H9 (cell line): Measurements from ENCODE around the gene RPL15. TPM values are rescaled to one million over a fixed set of nuclear protein-coding genes. Genes with fewer than 3 reads are reported as not detected.
"Not testable (repeated sequence)": the region's sequence is repeated elsewhere in the genome, so short reads cannot be mapped to it uniquely, and the experiment has no call there.

ENCODE experiments used
- DNase-seq: peaks from one replicate; pipeline ENCODE4 v3.0.0-alpha.2; 2017
- H2AFZ ChIP-seq: one replicate; pipeline ENCODE4 v1.6.1; 2013; ENCODE audit warnings: mild to moderate bottlenecking, low read length, control low read depth, moderate library complexity
- H2AK5ac ChIP-seq: 2 replicates; pipeline ENCODE4 v1.6.1; 2013; ENCODE audit warnings: low read length, control low read depth, mixed read lengths; ENCODE audit not compliant: insufficient read length
- H2BK120ac ChIP-seq: one replicate; pipeline ENCODE4 v1.6.1; 2013; ENCODE audit warnings: low read depth, mild to moderate bottlenecking, low read length, control low read depth, inconsistent platforms; ENCODE audit not compliant: poor library complexity, severe bottlenecking
- H2BK12ac ChIP-seq: 2 replicates; pipeline ENCODE4 v1.6.1; 2013; ENCODE audit warnings: low read length, control low read depth, mixed read lengths, low read depth; ENCODE audit not compliant: insufficient read length
- H2BK15ac ChIP-seq: 2 replicates; pipeline ENCODE4 v1.6.1; 2013; ENCODE audit warnings: low read depth, low read length, control low read depth
- H2BK20ac ChIP-seq: one replicate; pipeline ENCODE4 v1.6.1; 2013; ENCODE audit warnings: low read depth, mild to moderate bottlenecking, low read length, control low read depth, inconsistent platforms; ENCODE audit not compliant: poor library complexity, severe bottlenecking
- H2BK5ac ChIP-seq: 2 replicates; pipeline ENCODE4 v1.6.1; 2013; ENCODE audit warnings: low read length, control low read depth, mixed read lengths; ENCODE audit not compliant: insufficient read length
- H3K14ac ChIP-seq: 2 replicates; pipeline ENCODE4 v1.6.1; 2013; ENCODE audit warnings: low read length, control low read depth; ENCODE audit not compliant: insufficient read depth
- H3K18ac ChIP-seq: 2 replicates; pipeline ENCODE4 v1.6.1; 2013; ENCODE audit warnings: low read depth, mild to moderate bottlenecking, mixed read lengths, low read length, control low read depth; ENCODE audit not compliant: insufficient read length
- H3K23ac ChIP-seq: 2 replicates; pipeline ENCODE4 v1.6.1; 2013; ENCODE audit warnings: low read length, control low read depth, mixed read lengths, low read depth; ENCODE audit not compliant: insufficient read length
- H3K23me2 ChIP-seq: 2 replicates; pipeline ENCODE4 v1.6.1; 2013; ENCODE audit warnings: low read depth, mild to moderate bottlenecking, mixed read lengths, low read length, control low read depth; ENCODE audit not compliant: insufficient read length, poor library complexity, severe bottlenecking
- H3K27ac ChIP-seq: 2 replicates; pipeline ENCODE4 v1.5.1; 2013; ENCODE audit warnings: low read length, control low read depth, mixed read lengths, low read depth; ENCODE audit not compliant: insufficient read length
- H3K27me3 ChIP-seq: 2 replicates; pipeline ENCODE4 v1.6.1; 2013; ENCODE audit warnings: low read length, control low read depth, inconsistent platforms; ENCODE audit not compliant: insufficient read depth
- H3K4ac ChIP-seq: 2 replicates; pipeline ENCODE4 v1.6.1; 2013; ENCODE audit warnings: low read depth, mild to moderate bottlenecking, control low read depth, inconsistent platforms, low read length, moderate library complexity
- H3K4me1 ChIP-seq: 2 replicates; pipeline ENCODE4 v1.6.1; 2013; ENCODE audit warnings: low read length, control low read depth, inconsistent platforms; ENCODE audit not compliant: insufficient read depth
- H3K4me2 ChIP-seq: 2 replicates; pipeline ENCODE4 v1.6.1; 2013; ENCODE audit warnings: low read length, control low read depth, mixed read lengths; ENCODE audit not compliant: insufficient read length, insufficient read depth
- H3K56ac ChIP-seq: 2 replicates; pipeline ENCODE4 v1.6.1; 2013; ENCODE audit warnings: low read depth, mild to moderate bottlenecking, mixed read lengths, low read length, control low read depth; ENCODE audit not compliant: insufficient read length
- H3K79me1 ChIP-seq: 2 replicates; pipeline ENCODE4 v1.6.1; 2013; ENCODE audit warnings: low read depth, mild to moderate bottlenecking, moderate library complexity, low read length, control low read depth, inconsistent platforms; ENCODE audit not compliant: insufficient read depth, poor library complexity, severe bottlenecking
- H3K79me2 ChIP-seq: 2 replicates; pipeline ENCODE4 v1.6.1; 2013; ENCODE audit warnings: low read length, control low read depth, inconsistent platforms; ENCODE audit not compliant: insufficient read depth
- H3K9ac ChIP-seq: 2 replicates; pipeline ENCODE4 v1.6.1; 2013; ENCODE audit warnings: low read length, control low read depth, mixed read lengths; ENCODE audit not compliant: insufficient read length; ENCODE audit errors: extremely low read depth
- H3K9me3 ChIP-seq: one replicate; pipeline ENCODE4 v1.6.1; 2013; ENCODE audit warnings: low read depth, low read length, inconsistent platforms; ENCODE audit not compliant: control insufficient read depth
- H3T11ph ChIP-seq: one replicate; pipeline ENCODE4 v1.6.1; 2013; ENCODE audit warnings: mild to moderate bottlenecking, low read length, control low read depth, inconsistent platforms
- H4K20me1 ChIP-seq: one replicate; pipeline ENCODE4 v1.6.1; 2013; ENCODE audit not compliant: control insufficient read depth, insufficient read length, insufficient read depth
- H4K5ac ChIP-seq: 2 replicates; pipeline ENCODE4 v1.6.1; 2013; ENCODE audit warnings: low read depth, mild to moderate bottlenecking, mixed read lengths, low read length, control low read depth; ENCODE audit not compliant: insufficient read length
- H4K8ac ChIP-seq: replicated peaks from 2 replicates; pipeline ENCODE4 v1.6.1; 2013; ENCODE audit warnings: low read length, control low read depth, mixed read lengths, low read depth; ENCODE audit not compliant: insufficient read length
- H4K91ac ChIP-seq: 2 replicates; pipeline ENCODE4 v1.6.1; 2013; ENCODE audit warnings: low read depth, mild to moderate bottlenecking, moderate library complexity, mixed read lengths, low read length, control low read depth; ENCODE audit not compliant: insufficient read length
- H3K27ac Mint-ChIP-seq, 3 experiments: 2 replicates in 2 of 3; 3 replicates in 1 of 3; pipeline ENCODE4 v1.8.0; 2020 to 2021; ENCODE audit warnings: mixed read lengths in 3 of 3, mild to moderate bottlenecking in 1 of 3, moderate library complexity in 1 of 3
- H3K27me3 Mint-ChIP-seq: 2 replicates; pipeline ENCODE4 v1.8.0; 2021; ENCODE audit warnings: low read depth, mild to moderate bottlenecking, moderate library complexity, mixed read lengths
- H3K36me3 Mint-ChIP-seq, 3 experiments: 2 replicates in 2 of 3; 3 replicates in 1 of 3; pipeline ENCODE4 v1.8.0; 2020 to 2021; ENCODE audit warnings: low read depth in 3 of 3, mixed read lengths in 3 of 3; ENCODE audit not compliant: insufficient read depth in 1 of 3
- H3K4me1 Mint-ChIP-seq, 2 experiments: 2 replicates each; pipeline ENCODE4 v1.8.0; 2020; ENCODE audit warnings: mixed read lengths in 2 of 2
- H3K4me3 Mint-ChIP-seq, 2 experiments: 2 replicates in 1 of 2; 3 replicates in 1 of 2; pipeline ENCODE4 v1.8.0; 2020 to 2021; ENCODE audit warnings: mild to moderate bottlenecking in 2 of 2, mixed read lengths in 2 of 2, moderate library complexity in 1 of 2
- H3K9me3 Mint-ChIP-seq, 2 experiments: 2 replicates in 1 of 2; 3 replicates in 1 of 2; pipeline ENCODE4 v1.8.0; 2020; ENCODE audit warnings: mild to moderate bottlenecking in 2 of 2, mixed read lengths in 2 of 2, moderate library complexity in 1 of 2
- CTCF ChIP-seq: fragments of 200-600 bp; sonication (generic); conservative IDR thresholded peaks from 3 replicates; pipeline ENCODE4 v1.8.0; 2021; ENCODE audit warnings: antibody characterized with exemption, mild to moderate bottlenecking
- WGBS: extraction: QIAGEN DNeasy Blood & Tissue Kit; methylation state at CpG from one replicate; pipeline ENCODE4 v1.1.7; 2013; ENCODE audit warnings: missing lambda C conversion rate, low lambda C conversion rate, mixed read lengths; ENCODE audit not compliant: insufficient read length; ENCODE audit errors: extremely low coverage; 5-methylcytosine and 5-hydroxymethylcytosine counted together
- total RNA-seq: library from RNA; stranded (reverse); gene quantifications from 2 replicates; pipeline ENCODE4 v1.2.1, GENCODE V29; 2021

RPL15 gene
- total RNA-seq, 1 experiment from 2014 or later = 2,794 TPM

- Histone ChIP-seq H3K4ac (no peak overlapping the region), H3K14ac (no peak overlapping the region), H2BK20ac (no peak overlapping the region), H3K18ac (no peak overlapping the region), H3K4me1 (peaks cover 11% of the 10 kb centered on the region; the same call in 1 of the 2 replicates), H4K8ac (no peak overlapping the region), H3K79me2 (peaks cover 2% of the 10 kb centered on the region; the same call in 1 of the 2 replicates), H2BK120ac (no peak overlapping the region), H4K20me1 (no peaks in the 10 kb centered on the region), H2AK5ac (no peak overlapping the region), H3K23ac (no peak overlapping the region), H4K5ac (no peak overlapping the region), H4K91ac (no peak overlapping the region), H2AFZ (no peak overlapping the region), H3K27ac (no peak overlapping the region), H2BK12ac (no peak overlapping the region), H3K27me3 (no peaks in the 10 kb centered on the region), H3K9ac (no peak overlapping the region), H3T11ph (no peak overlapping the region), H3K56ac (no peak overlapping the region), H2BK5ac (no peak overlapping the region), H2BK15ac (no peak overlapping the region), H3K4me2 (no peak overlapping the region), H3K23me2 (no peaks in the 10 kb centered on the region), H3K79me1 (peaks cover 5% of the 10 kb centered on the region), H3K9me3 (no peaks in the 10 kb centered on the region)
- no peak overlapping the region for H3K4me3 Mint-ChIP-seq
- WGBS = no CpG with 5 or more reads among the region's 4 CpGs
- peaks cover 31 to 37% of the 10 kb centered on the region in 2 experiments for H3K4me1 Mint-ChIP-seq
- peaks cover 6 to 10% (median 8%) of the 10 kb centered on the region in 3 experiments; a peak in 6 of 7 replicates for H3K36me3 Mint-ChIP-seq
- DNase-seq = no peak
- TF ChIP-seq CTCF = no peak
- no peaks in the 10 kb centered on the region for H3K27me3 Mint-ChIP-seq
- no peak overlapping the region for H3K27ac Mint-ChIP-seq
- H3K9me3 Mint-ChIP-seq = 0 out of 5 replicates have a peak, but pooled peaks cover 0 to 4% of the 10 kb centered on the region in 2 experiments
These were observed 46.8 kb upstream of the RPL15 start for GRCh38 chr3:23869977-23870662.

- not testable (repeated sequence) for H3K27ac Mint-ChIP-seq, H4K20me1 ChIP-seq, H3K27ac ChIP-seq
These were observed 46.3 kb upstream of the RPL15 start for GRCh38 chr3:23870663-23871043.

More at GRCh38 chr3:23870663-23871043, 46.3 kb upstream of the RPL15 start:
- H4K91ac ChIP-seq, H4K8ac ChIP-seq, H3K9ac ChIP-seq, H3K27me3 ChIP-seq, H3K56ac ChIP-seq, H3K9me3 ChIP-seq, H3T11ph ChIP-seq, H3K4me3 Mint-ChIP-seq, H2BK20ac ChIP-seq, H2AK5ac ChIP-seq, H4K5ac ChIP-seq, H2BK15ac ChIP-seq, H3K4ac ChIP-seq, H3K23me2 ChIP-seq, H3K14ac ChIP-seq, H3K27me3 Mint-ChIP-seq, H3K79me1 ChIP-seq, H3K9me3 Mint-ChIP-seq, H3K23ac ChIP-seq, H3K79me2 ChIP-seq, H2AFZ ChIP-seq, H2BK12ac ChIP-seq, H3K4me2 ChIP-seq, H2BK120ac ChIP-seq, DNase-seq, H3K4me1 ChIP-seq, H3K18ac ChIP-seq, H2BK5ac ChIP-seq: not testable (repeated sequence)
- Mint-ChIP-seq H3K4me1 (peaks cover 30 to 31% of the 10 kb centered on the region in 2 experiments), H3K36me3 (peaks cover 6 to 10% (median 8%) of the 10 kb centered on the region in 3 experiments; a peak in 5 of 7 replicates)
- no CpG with 5 or more reads among the region's 5 CpGs for WGBS
